ENCODE measurements around the gene RFX5.

GRCh38 chr1:151361883-151362282, 14.8 kb upstream of the RFX5 start:
- no peak for TF ChIP-seq CTCF (IDR thresholded peaks at IDR 0.05; ENCODE audit: low read depth, low read length)
- no peak for TF ChIP-seq EZH2phosphoT487 (IDR thresholded peaks at IDR 0.05; ENCODE audit: low read depth)
